RWPE1 (cell line): ENCODE data around the gene MMP24OS.

Experiments
- CTCF ChIA-PET: fragments of 350-600 bp; sonication (Branson Sonifier 250); formaldehyde crosslinking; extraction: SDS; loops from one replicate; lab custom pipeline; 2021; lab: Yijun Ruan, JAX
- POLR2A ChIA-PET: fragments of 400-600 bp; formaldehyde crosslinking; extraction: SDS; loops from one replicate; lab custom pipeline; 2020; ENCODE audit warnings: antibody characterized with exemption; ENCODE audit not compliant: low non-redundant PET; lab: Yijun Ruan, JAX
- DNase-seq: peaks from one replicate; pipeline ENCODE4 v3.0.0; 2012; ENCODE audit warnings: low spot score
- H3K27ac ChIP-seq: fragments of 450-650 bp; 2 replicates; pipeline ENCODE4 v1.5.1; 2017
- CTCF ChIP-seq: fragments of 450-650 bp; conservative IDR thresholded peaks from 2 replicates; pipeline ENCODE4 v1.5.1; 2017; ENCODE audit warnings: low read depth, mild to moderate bottlenecking

MMP24OS gene

GRCh38 chr20:35277531-35278395 is at the start of gene MMP24OS:
TSS of gene MMP24OS (minus strand) at chr20:35278122. CDS start at chr20:35277929, 193 bp downstream.
- peak; percentile 94 for DNase-seq
- CTCF ChIA-PET: interaction anchor here (0.6 to 1.4 kb wide), 7 partner anchors 9 to 329 kb away, joined by 3 to 7 read pairs (median 3); no protein-coding TSS in a partner anchor
- peak within 1 kb of the TSS; percentile 95 for H3K27ac ChIP-seq
- no peak; the same call in 1 of the 2 replicates for TF ChIP-seq CTCF
- POLR2A ChIA-PET: interaction anchor here (0.6 to 1.0 kb wide), 4 partner anchors 16 to 1672 kb away, joined by 3 to 5 read pairs (median 4); no protein-coding TSS in a partner anchor

- H3K27ac ChIP-seq: peak overlapping the region; percentile 16; the same call in 1 of the 2 replicates
- DNase-seq: no peak
- no peak for TF ChIP-seq CTCF
- POLR2A ChIA-PET: no interaction called here
- CTCF ChIA-PET: no interaction called here
Observed at GRCh38 chr20:35327074-35327976, 49.4 kb upstream of the MMP24OS start.

- POLR2A ChIA-PET: no interaction called here
- DNase-seq: no peak
- no peak overlapping the region for H3K27ac ChIP-seq
- no peak for TF ChIP-seq CTCF
- CTCF ChIA-PET: no interaction called here
Observed at GRCh38 chr20:35326740-35327073, 48.8 kb upstream of the MMP24OS start.

- no peak for DNase-seq
- H3K27ac ChIP-seq: no peak overlapping the region
Observed at GRCh38 chr20:35326021-35326739, 48.3 kb upstream of the MMP24OS start.

GRCh38 chr20:35325401-35325800 is 47.5 kb upstream of the MMP24OS start:
- no peak for TF ChIP-seq CTCF
- DNase-seq: no peak
- POLR2A ChIA-PET: interaction anchor here (0.5 kb wide), 1 partner anchor 248 kb away, joined by 3 read pairs; no protein-coding TSS in a partner anchor
- H3K27ac ChIP-seq: no peak overlapping the region
- CTCF ChIA-PET: interaction anchor here (0.6 to 1.0 kb wide), 3 partner anchors 16 to 859 kb away, joined by 3 to 4 read pairs (median 4); no protein-coding TSS in a partner anchor

More at GRCh38 chr20:35326021-35326739, 48.3 kb upstream of the MMP24OS start:
- TF ChIP-seq CTCF: no peak
- ChIA-PET POLR2A (no interaction called here), CTCF (interaction anchor here (0.6 to 0.7 kb wide), 3 partner anchors 23 to 859 kb away, joined by 3 to 4 read pairs (median 3); no protein-coding TSS in a partner anchor)
